Measurements from ENCODE around the gene CRTC1.

Gene CRTC1

GRCh38 chr19:18743784-18744418 lies 60.4 kb downstream of the CRTC1 start:
- in situ Hi-C loops (cut with MboI; ENCODE audit: low sequenced_read_pairs), result no loop called here

GRCh38 chr19:18745012-18745735 lies 61.7 kb downstream of the CRTC1 start:
- in situ Hi-C loops (cut with MboI; ENCODE audit: low sequenced_read_pairs), result no loop called here

GRCh38 chr19:18745931-18746330 lies 62.5 kb downstream of the CRTC1 start:
- in situ Hi-C loops (cut with MboI; ENCODE audit: low sequenced_read_pairs), result no loop called here

GRCh38 chr19:18746401-18747325 lies 63.2 kb downstream of the CRTC1 start:
- in situ Hi-C loops (cut with MboI; ENCODE audit: low sequenced_read_pairs), result no loop called here

GRCh38 chr19:18749362-18750231 lies 66.1 kb downstream of the CRTC1 start:
- in situ Hi-C loops (cut with MboI; ENCODE audit: low sequenced_read_pairs), result no loop called here

- in situ Hi-C loops (cut with MboI; ENCODE audit: low sequenced_read_pairs), result no loop called here
Measured at GRCh38 chr19:18750295-18750970, 67.0 kb downstream of the CRTC1 start.

GRCh38 chr19:18751571-18751970 lies 68.1 kb downstream of the CRTC1 start:
- in situ Hi-C loops (cut with MboI; ENCODE audit: low sequenced_read_pairs), result no loop called here

- in situ Hi-C loops (cut with MboI; ENCODE audit: low sequenced_read_pairs), result no loop called here
Measured at GRCh38 chr19:18754501-18754900, 71.0 kb downstream of the CRTC1 start.

GRCh38 chr19:18756896-18757295 lies 73.4 kb downstream of the CRTC1 start:
- in situ Hi-C loops (cut with MboI; ENCODE audit: low sequenced_read_pairs), result no loop called here

GRCh38 chr19:18759304-18759994 lies 76.0 kb downstream of the CRTC1 start:
- in situ Hi-C loops (cut with MboI; ENCODE audit: low sequenced_read_pairs), result no loop called here

- in situ Hi-C loops (cut with MboI; ENCODE audit: low sequenced_read_pairs), result no loop called here
Measured at GRCh38 chr19:18759995-18760426, 76.5 kb downstream of the CRTC1 start.

GRCh38 chr19:18760440-18761383 lies 77.2 kb downstream of the CRTC1 start:
- in situ Hi-C loops (cut with MboI; ENCODE audit: low sequenced_read_pairs), result no loop called here

GRCh38 chr19:18761531-18762110 lies 78.1 kb downstream of the CRTC1 start:
- in situ Hi-C loops (cut with MboI; ENCODE audit: low sequenced_read_pairs), result no loop called here

- in situ Hi-C loops (cut with MboI; ENCODE audit: low sequenced_read_pairs), result no loop called here
Measured at GRCh38 chr19:18762125-18763023, 78.9 kb downstream of the CRTC1 start.

GRCh38 chr19:18763674-18764590 lies 80.5 kb downstream of the CRTC1 start:
- in situ Hi-C loops (cut with MboI; ENCODE audit: low sequenced_read_pairs), result no loop called here

- in situ Hi-C loops (cut with MboI; ENCODE audit: low sequenced_read_pairs), result no loop called here
Measured at GRCh38 chr19:18764591-18765051, 81.1 kb downstream of the CRTC1 start.

All from HL-60/S4 treated with retinoic acid at 250 ng/mL for 4 days and 3 days (cell line).